ENCODE results near the gene FYN. TPM values are rescaled to one million over a fixed set of nuclear protein-coding genes. Genes with fewer than 3 reads are reported as not detected.

FYN gene
- total and polyA plus RNA-seq, 9 of the 15 experiments (the other 6 are each of a cell fraction or from before 2014, with no cell fraction given) = 2.9 to 22.1 (median 11.4) TPM

DNA sequence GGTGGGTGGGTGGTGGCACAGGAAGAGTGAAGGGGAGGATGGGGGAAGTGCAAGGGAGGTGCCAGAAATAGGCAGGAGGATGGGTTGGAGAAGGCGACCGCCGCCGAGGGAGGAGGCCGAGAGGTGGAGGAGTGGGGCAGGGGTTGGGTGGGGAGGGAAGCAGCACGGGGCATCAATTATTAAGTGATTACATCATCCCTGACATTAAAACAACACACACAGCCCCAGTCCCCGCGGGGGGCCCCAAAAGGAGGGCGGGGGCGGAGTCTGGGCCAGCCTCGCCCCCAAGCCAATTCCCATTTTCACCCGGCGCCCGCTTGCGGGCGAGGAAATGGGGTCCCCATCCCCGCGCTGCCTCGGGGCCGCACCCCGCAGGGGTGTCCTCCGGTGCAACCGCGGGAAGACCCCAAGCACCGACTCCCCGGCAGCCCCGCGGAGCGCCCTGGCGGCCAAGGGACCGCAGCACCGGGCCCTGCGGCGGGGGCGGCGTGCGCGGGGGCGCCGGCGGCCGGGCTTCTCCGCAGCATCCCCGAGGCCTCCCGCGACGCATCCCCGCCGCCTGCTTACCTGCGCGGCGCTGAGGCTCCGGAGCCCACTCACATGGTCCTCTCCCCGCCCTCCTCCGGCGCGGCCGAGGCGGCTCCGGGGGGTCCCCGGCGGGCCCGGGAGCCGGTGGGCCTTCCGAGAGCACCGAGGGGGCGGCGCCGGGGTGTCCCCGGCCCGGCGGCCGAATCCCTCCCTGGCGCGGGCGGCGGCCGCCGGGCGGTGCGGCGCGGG lies 663 bp downstream of the FYN start (continued):
- TF ChIP-seq SAFB2 (IDR thresholded peaks at IDR 0.05; ENCODE audit: borderline replicate concordance, low read depth, low read length, severe bottlenecking) = no peak
- TF ChIP-seq BCOR (IDR thresholded peaks at IDR 0.05) = no peak
- TF ChIP-seq CREM (IDR thresholded peaks at IDR 0.05; ENCODE audit: low read depth) = no peak
- no peak for TF ChIP-seq E2F4 (CRISPR knock-in tag; IDR thresholded peaks at IDR 0.05; ENCODE audit: low read depth)
- 0 out of 2 replicates have a peak, but pooled peaks have one; percentile 3 for TF ChIP-seq SMARCE1 (IDR thresholded peaks at IDR 0.05)
- no peak for TF ChIP-seq CBFB (CRISPR knock-in tag; IDR thresholded peaks at IDR 0.05)
- no peak for TF ChIP-seq TBL1XR1 (IDR thresholded peaks at IDR 0.05; ENCODE audit: low read length in 2 of 2)
- no peak for TF ChIP-seq SNIP1 (IDR thresholded peaks at IDR 0.05; ENCODE audit: low read depth)
- TF ChIP-seq TFAM (CRISPR knock-in tag; conservative IDR thresholded peaks at IDR 0.05) = no peak
- TF ChIP-seq GTF2B (IDR thresholded peaks at IDR 0.05; ENCODE audit: extremely low read depth, insufficient read length) = no peak
- no peak for TF ChIP-seq RERE (CRISPR knock-in tag; IDR thresholded peaks at IDR 0.05; ENCODE audit: borderline replicate concordance)
- no peak for TF ChIP-seq ZNF707 (CRISPR knock-in tag; conservative IDR thresholded peaks at IDR 0.05)
- no peak for TF ChIP-seq CREBBP (IDR thresholded peaks at IDR 0.05; ENCODE audit: low read depth, low read length)
- TF ChIP-seq, protein P1, sequence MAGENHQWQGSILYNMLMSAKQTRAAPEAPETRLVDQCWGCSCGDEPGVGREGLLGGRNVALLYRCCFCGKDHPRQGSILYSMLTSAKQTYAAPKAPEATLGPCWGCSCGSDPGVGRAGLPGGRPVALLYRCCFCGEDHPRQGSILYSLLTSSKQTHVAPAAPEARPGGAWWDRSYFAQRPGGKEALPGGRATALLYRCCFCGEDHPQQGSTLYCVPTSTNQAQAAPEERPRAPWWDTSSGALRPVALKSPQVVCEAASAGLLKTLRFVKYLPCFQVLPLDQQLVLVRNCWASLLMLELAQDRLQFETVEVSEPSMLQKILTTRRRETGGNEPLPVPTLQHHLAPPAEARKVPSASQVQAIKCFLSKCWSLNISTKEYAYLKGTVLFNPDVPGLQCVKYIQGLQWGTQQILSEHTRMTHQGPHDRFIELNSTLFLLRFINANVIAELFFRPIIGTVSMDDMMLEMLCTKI (IDR thresholded peaks at IDR 0.05; ENCODE audit: partially characterized antibody) = no peak
- TF ChIP-seq, protein P2, sequence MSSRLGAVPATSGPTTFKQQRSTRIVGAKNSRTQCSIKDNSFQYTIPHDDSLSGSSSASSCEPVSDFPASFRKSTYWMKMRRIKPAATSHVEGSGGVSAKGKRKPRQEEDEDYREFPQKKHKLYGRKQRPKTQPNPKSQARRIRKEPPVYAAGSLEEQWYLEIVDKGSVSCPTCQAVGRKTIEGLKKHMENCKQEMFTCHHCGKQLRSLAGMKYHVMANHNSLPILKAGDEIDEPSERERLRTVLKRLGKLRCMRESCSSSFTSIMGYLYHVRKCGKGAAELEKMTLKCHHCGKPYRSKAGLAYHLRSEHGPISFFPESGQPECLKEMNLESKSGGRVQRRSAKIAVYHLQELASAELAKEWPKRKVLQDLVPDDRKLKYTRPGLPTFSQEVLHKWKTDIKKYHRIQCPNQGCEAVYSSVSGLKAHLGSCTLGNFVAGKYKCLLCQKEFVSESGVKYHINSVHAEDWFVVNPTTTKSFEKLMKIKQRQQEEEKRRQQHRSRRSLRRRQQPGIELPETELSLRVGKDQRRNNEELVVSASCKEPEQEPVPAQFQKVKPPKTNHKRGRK (tag; IDR thresholded peaks at IDR 0.05) = 0 out of 2 replicates have a peak, but pooled peaks have one; percentile 46
- 0 out of 2 replicates have a peak, but pooled peaks have one; percentile 21 for TF ChIP-seq DMBX1 (CRISPR knock-in tag; IDR thresholded peaks at IDR 0.05; ENCODE audit: borderline replicate concordance)
- TF ChIP-seq ZBTB1 (CRISPR knock-in tag; IDR thresholded peaks at IDR 0.05; ENCODE audit: borderline replicate concordance, low read depth) = peak; percentile 59; the same call in 1 of the 2 replicates

Data from K562 (cell line).